KMS-11 (cell line): ENCODE measurements around the gene CAT.

Experiments
- H2AFZ ChIP-seq: fragments of 200-600 bp; sonication (generic); 2 replicates; pipeline ENCODE4 v1.6.1; 2016; ENCODE audit warnings: antibody characterized with exemption, mixed run types, low read depth
- H3K27ac ChIP-seq: fragments of 200-600 bp; sonication (generic); 2 replicates; pipeline ENCODE4 v1.6.1; 2016; ENCODE audit warnings: mild to moderate bottlenecking, mixed run types
- H3K27me3 ChIP-seq: fragments of 200-600 bp; sonication (generic); 2 replicates; pipeline ENCODE4 v1.6.1; 2017; ENCODE audit warnings: mild to moderate bottlenecking, low read depth, mixed run types, moderate library complexity; ENCODE audit not compliant: insufficient read depth
- H3K36me3 ChIP-seq: fragments of 200-600 bp; sonication (generic); 2 replicates; pipeline ENCODE4 v1.6.1; 2017; ENCODE audit warnings: mild to moderate bottlenecking, mixed run types; ENCODE audit not compliant: insufficient read depth
- H3K4me1 ChIP-seq: fragments of 200-600 bp; sonication (generic); 2 replicates; pipeline ENCODE4 v1.6.1; 2016; ENCODE audit warnings: mild to moderate bottlenecking, low read depth, mixed run types; ENCODE audit not compliant: poor library complexity, severe bottlenecking
- H3K4me2 ChIP-seq: fragments of 200-600 bp; sonication (generic); 2 replicates; pipeline ENCODE4 v1.7.0; 2016; ENCODE audit warnings: mild to moderate bottlenecking, mixed run types
- H3K4me3 ChIP-seq: fragments of 200-600 bp; sonication (generic); IDR thresholded peaks from 2 replicates; pipeline ENCODE4 v1.6.1; 2017; ENCODE audit warnings: low read depth, low read length, mixed read lengths; ENCODE audit not compliant: insufficient read depth
- H3K79me2 ChIP-seq: fragments of 200-600 bp; sonication (generic); 2 replicates; pipeline ENCODE4 v1.6.1; 2016; ENCODE audit warnings: low read depth, mixed run types; ENCODE audit not compliant: insufficient read depth
- H3K9ac ChIP-seq: fragments of 200-600 bp; sonication (generic); 2 replicates; pipeline ENCODE4 v1.6.1; 2016; ENCODE audit warnings: mild to moderate bottlenecking, mixed run types
- H4K20me1 ChIP-seq: fragments of 200-600 bp; sonication (generic); 2 replicates; pipeline ENCODE4 v1.6.1; 2016; ENCODE audit warnings: mild to moderate bottlenecking, mixed run types; ENCODE audit not compliant: insufficient read depth
- TF ChIP-seq, protein P1 (sequence below): fragments of 200-600 bp; sonication (generic); conservative IDR thresholded peaks from 2 replicates; pipeline ENCODE4 v1.6.1; 2017; ENCODE audit warnings: low read depth, mild to moderate bottlenecking, antibody characterized with exemption, low read length, moderate library complexity, mixed read lengths

CAT gene

GRCh38 chr11:34406413-34406812, 32.3 kb upstream of the CAT start:
- Histone ChIP-seq H3K79me2 (no peaks in the 10 kb centered on the region), H3K36me3 (no peaks in the 10 kb centered on the region), H3K27me3 (no peaks in the 10 kb centered on the region; the same call in 1 of the 2 replicates), H3K9ac (no peak overlapping the region), H3K4me3 (no peak overlapping the region), H4K20me1 (no peaks in the 10 kb centered on the region), H3K4me2 (no peak overlapping the region), H3K27ac (no peak overlapping the region), H3K4me1 (peaks cover 9% of the 10 kb centered on the region), H2AFZ (no peak overlapping the region)
- TF ChIP-seq, protein P1, sequence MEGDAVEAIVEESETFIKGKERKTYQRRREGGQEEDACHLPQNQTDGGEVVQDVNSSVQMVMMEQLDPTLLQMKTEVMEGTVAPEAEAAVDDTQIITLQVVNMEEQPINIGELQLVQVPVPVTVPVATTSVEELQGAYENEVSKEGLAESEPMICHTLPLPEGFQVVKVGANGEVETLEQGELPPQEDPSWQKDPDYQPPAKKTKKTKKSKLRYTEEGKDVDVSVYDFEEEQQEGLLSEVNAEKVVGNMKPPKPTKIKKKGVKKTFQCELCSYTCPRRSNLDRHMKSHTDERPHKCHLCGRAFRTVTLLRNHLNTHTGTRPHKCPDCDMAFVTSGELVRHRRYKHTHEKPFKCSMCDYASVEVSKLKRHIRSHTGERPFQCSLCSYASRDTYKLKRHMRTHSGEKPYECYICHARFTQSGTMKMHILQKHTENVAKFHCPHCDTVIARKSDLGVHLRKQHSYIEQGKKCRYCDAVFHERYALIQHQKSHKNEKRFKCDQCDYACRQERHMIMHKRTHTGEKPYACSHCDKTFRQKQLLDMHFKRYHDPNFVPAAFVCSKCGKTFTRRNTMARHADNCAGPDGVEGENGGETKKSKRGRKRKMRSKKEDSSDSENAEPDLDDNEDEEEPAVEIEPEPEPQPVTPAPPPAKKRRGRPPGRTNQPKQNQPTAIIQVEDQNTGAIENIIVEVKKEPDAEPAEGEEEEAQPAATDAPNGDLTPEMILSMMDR, result no peak

DNA sequence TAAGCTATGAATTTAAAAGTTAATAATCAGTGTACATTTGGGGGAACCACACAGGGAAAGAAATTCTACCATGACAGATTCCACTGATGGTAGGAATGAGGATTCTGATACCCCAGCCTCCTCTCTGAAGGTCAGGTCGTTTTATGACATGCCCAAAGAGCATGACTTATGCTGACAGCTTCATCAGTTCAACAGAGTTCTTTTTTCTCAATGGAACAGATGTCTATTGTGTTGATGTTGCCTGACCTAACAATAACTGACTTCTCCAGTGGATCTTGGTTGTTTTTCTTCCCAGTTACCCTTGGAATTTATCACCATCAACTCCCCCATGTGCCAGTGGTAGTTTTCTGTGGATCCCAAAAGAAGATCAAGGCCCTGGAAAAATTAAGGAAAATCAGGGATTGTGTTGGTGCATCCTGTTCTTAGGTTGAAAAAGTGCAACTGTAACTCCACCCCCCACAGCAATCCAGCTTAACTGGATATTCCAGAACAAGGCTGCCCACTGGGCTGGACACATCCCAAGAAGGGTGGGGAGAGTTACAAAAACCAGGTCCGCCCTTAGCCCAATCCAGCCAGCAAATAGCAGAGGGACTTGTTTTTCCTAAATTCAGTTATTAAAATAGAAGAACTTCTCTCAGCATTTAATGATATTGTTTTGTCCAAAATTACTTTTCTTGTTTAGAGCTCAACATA, 31.5 kb upstream of the CAT start:
- no peak overlapping the region for H2AFZ ChIP-seq
- no peak overlapping the region for H3K27ac ChIP-seq
- no peaks in the 10 kb centered on the region; the same call in 1 of the 2 replicates for H3K27me3 ChIP-seq
- H3K79me2 ChIP-seq, result no peaks in the 10 kb centered on the region
- TF ChIP-seq, protein P1, result no peak
- H3K4me1 ChIP-seq, result peaks cover 9% of the 10 kb centered on the region
- no peak overlapping the region for H3K4me3 ChIP-seq
- no peak overlapping the region for H3K9ac ChIP-seq
- no peaks in the 10 kb centered on the region for H4K20me1 ChIP-seq
- H3K36me3 ChIP-seq, result no peaks in the 10 kb centered on the region
- no peak overlapping the region for H3K4me2 ChIP-seq

- Histone ChIP-seq H3K4me2 (no peak overlapping the region), H2AFZ (no peak overlapping the region), H3K4me3 (no peak overlapping the region), H3K36me3 (no peaks in the 10 kb centered on the region), H3K4me1 (peaks cover 8% of the 10 kb centered on the region), H3K79me2 (no peaks in the 10 kb centered on the region), H3K27me3 (no peaks in the 10 kb centered on the region; the same call in 1 of the 2 replicates), H3K27ac (no peak overlapping the region), H3K9ac (no peak overlapping the region), H4K20me1 (no peaks in the 10 kb centered on the region)
- TF ChIP-seq, protein P1, result no peak
Observed at GRCh38 chr11:34408580-34409172, 30.1 kb upstream of the CAT start.

DNA sequence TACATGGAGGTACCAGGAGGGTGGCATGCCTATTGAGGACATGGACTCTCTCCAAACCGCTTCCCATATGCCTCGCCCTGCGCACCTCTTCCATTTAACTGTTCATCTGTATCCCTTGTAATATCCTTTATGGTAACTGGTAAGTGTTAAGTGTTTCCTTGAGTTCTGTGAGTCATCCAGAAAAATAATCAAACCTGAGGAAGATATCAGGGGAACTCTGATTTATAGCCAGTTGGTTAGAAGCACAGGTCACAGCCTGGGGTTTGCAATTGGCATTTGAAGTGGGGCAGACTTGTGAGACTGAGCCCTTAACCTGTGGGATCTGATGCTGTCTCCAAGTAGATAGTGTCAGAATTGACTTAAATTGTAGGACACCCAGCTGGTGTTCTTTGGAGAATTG, 27.6 kb upstream of the CAT start:
- Histone ChIP-seq H3K4me2 (no peak overlapping the region), H3K36me3 (no peaks in the 10 kb centered on the region), H3K27ac (no peak overlapping the region), H3K27me3 (no peaks in the 10 kb centered on the region), H3K9ac (no peak overlapping the region), H4K20me1 (no peaks in the 10 kb centered on the region), H3K79me2 (no peaks in the 10 kb centered on the region), H3K4me3 (no peak overlapping the region), H3K4me1 (no peaks in the 10 kb centered on the region), H2AFZ (no peak overlapping the region)
- TF ChIP-seq, protein P1, result no peak
